HG02852 (cell line): ENCODE data around the gene RPEL1.

Source experiments
- ATAC-seq: cut with Tn5 transposase; IDR thresholded peaks from one replicate; pipeline ENCODE4 v1.9.1; 2021; ENCODE audit warnings: mild to moderate bottlenecking, moderate library complexity; ENCODE audit not compliant: unreplicated experiment

RPEL1 gene

DNA sequence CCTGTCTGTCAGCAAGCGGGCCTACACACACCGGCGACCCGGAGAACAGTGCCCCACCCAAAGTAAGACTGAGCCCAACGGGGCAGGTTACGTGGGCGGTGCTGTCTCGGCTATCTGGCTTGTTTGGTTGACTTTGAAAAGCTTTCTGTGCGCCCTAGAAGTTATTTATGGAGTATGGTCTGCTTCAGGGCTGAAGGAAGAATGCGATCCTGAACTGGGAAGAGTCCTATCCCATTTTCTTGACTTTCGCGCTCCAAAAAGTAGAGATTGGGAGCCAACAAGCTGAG lies 32.8 kb downstream of the RPEL1 start:
- no peak for ATAC-seq

DNA sequence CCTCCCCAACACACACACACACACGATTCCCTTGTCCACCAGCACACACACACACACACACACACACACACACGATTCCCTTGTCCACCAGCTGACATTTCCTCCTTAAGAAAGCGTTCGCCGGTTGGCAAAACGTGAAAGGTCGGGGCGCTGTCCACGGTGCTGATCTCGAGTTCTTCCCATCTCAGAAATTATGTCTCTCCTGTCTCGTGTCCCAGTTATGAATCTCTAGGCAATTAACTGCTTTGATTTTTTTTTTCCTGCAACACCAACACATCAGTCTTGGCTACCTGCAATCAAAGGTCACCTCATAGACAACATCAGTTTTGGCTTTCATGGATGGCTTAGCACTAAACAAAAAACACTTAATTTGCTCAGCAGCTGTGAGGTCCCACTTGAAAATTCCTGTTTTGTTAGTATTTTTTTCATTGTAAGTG lies 33.2 kb downstream of the RPEL1 start:
- no peak for ATAC-seq

DNA sequence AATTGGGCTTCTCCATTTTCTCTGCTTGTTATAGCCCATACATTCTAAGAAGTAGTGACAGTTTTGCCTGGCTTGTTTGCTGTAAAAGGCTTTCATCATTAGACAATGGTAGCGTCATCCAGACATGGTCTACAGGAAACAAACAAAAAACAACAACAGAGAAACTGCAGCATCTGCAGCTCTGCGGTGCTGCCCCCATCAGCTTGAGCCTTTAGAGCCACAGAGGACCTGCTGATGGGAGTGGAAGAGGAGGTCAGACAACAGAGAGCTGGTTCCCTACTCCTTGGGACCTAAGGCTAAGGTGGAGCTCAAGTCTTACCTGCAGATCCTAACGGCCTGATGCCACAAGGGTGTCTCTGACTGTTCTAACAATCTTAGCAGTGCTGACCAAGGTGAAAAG lies 34.3 kb downstream of the RPEL1 start:
- no peak for ATAC-seq

DNA sequence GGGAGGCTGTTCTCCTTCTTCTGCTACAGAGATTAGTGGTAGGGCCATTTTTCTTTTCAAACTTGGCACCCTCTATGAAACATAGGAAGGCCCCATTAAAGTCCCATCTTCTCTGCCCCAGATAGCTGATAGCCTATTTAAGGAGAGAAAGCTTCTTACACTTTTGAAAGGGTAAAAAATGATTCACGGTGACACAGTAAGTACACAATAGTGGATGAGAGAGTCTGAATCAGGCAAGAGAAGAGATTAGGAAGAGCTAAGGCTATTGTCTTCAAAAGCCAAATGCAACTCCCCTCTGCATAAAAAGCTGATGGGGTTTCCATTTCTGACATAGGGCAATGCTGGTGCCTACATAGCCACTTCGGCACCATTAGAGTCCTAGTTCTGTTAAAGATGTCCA lies 34.8 kb downstream of the RPEL1 start:
- ATAC-seq, result no peak

DNA sequence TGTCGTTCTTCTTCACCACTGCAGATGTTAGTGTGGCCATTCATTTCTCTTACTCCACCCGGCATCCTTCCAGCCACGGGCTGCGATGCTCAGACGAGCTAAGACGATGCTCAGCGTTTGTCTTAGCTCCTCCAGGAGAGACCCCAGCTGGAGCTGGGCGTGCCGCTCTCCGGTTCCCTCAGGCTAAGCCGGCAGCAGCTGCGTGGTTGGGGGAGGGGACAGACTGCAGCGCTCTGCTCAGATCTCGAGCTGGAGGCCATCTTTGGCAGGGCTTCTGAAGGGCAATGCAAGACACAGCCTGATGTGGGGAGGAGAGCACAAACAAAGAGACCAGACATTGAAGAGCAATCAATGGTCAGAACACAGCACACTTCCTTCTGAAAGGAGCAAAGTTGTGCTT lies 36.1 kb downstream of the RPEL1 start:
- ATAC-seq, result no peak

DNA sequence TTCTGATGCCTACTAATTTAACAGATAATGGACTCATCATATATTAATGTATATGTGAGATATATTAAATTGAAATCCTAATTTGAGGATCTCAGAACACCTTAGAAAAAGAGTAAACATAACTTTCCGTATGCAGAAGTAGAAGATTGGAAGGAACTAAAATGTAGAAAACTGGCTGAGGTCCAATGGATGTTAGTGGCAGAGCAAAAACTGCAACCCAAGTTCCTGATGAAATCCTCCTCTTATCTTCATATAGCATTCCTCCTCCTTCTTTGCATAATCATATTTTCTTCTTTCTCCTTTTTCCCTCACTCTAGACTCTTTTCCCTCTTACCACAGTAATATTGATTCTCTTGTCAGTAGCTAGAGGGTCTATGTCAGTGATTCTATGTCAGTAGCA lies 37.3 kb downstream of the RPEL1 start:
- ATAC-seq, result no peak

DNA sequence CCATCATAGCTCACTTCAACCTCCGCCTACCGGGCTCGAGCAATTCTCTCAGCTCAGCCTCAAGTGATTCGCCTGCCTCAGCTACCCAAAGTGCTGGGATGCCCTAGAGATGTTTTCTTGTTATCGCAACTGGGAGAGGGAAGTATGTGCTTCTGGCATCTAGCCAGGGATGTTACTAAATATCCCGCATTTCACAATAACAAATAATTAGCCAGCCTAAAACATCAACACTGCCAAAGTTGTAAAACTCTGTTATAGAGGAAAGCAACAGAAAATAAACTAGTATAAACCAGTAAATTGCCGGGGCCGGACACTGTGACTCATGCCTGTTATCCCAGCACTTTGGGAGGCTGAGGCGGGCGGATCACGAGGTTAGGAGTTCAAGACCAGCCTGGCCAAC lies 38.5 kb downstream of the RPEL1 start:
- ATAC-seq, result no peak

DNA sequence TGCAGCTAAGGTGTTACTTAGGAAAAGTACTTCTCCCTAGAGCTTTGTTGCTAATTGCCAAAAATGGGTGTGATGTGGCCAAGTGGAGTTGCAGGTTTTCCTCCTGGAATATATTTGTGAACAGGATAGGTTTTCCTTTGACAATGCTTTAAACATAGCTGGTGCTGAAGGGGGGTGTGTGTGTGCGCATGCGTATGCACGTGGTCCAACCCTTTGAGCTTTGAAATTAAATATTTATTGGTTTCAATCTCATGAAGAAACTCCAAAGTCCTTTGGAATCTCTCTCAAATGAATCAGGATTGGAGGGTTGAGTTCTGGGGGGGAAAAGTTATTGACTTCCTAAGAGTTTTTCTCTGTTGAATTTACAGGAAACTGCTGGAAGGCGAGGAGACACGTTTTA lies 42.3 kb downstream of the RPEL1 start:
- ATAC-seq, result no peak

DNA sequence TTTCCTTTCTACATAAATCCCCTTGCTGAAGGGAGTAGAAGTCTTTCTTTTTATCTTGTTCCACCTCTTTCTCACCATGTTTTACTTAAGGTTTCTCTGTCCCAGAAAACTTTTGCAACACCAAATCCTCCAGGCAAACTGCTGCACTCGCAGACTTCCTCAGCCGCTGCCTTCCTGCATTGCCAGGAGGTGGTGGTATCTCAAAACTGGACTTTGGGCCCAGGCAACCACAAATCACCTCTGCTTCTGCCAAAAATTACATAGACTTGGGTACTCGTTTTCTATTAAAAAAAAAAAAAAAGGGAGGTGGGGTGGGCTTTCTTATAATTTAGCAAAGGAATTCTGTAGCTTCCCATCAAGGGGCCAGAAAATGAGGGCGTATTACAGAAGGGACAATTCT lies 45.9 kb downstream of the RPEL1 start:
- no peak for ATAC-seq

GRCh38 chr10:103295374-103296015 lies 49.8 kb downstream of the RPEL1 start:
- ATAC-seq, result no peak
